Suprapubic skin (tissue), 4 donors: ENCODE data around the gene CMTM1. TPM values are rescaled to one million over a fixed set of nuclear protein-coding genes. Genes with fewer than 3 reads are reported as not detected.

ENCODE experiments used
- DNase-seq, 2 donors: peaks; one replicate each; pipeline ENCODE4 v3.0.0-alpha.2; 2019; ENCODE audit warnings: low spot score in 2 of 2
- H3K27ac ChIP-seq: fragments of 200-600 bp; sonication (generic); one replicate; pipeline ENCODE4 v1.5.1; 2019
- H3K27me3 ChIP-seq: fragments of 200-600 bp; sonication (generic); one replicate; pipeline ENCODE4 v1.5.1; 2019
- H3K36me3 ChIP-seq: fragments of 200-600 bp; sonication (generic); one replicate; pipeline ENCODE4 v1.5.1; 2019
- H3K4me1 ChIP-seq: fragments of 200-600 bp; sonication (generic); one replicate; pipeline ENCODE4 v1.5.1; 2019
- H3K4me3 ChIP-seq: fragments of 200-600 bp; sonication (generic); one replicate; pipeline ENCODE4 v1.5.1; 2019; ENCODE audit warnings: mild to moderate bottlenecking
- H3K9me3 ChIP-seq: fragments of 200-600 bp; sonication (generic); one replicate; pipeline ENCODE4 v1.5.1; 2019
- EP300 ChIP-seq: sonication (generic); formaldehyde crosslinking; IDR thresholded peaks from one replicate; pipeline ENCODE4 v1.6.1; 2017; ENCODE audit warnings: antibody characterized with exemption
- POLR2A ChIP-seq, 2 donors: fragments of 450-650 bp; IDR thresholded peaks; one replicate each; pipeline ENCODE4 v1.6.1; 2017; ENCODE audit warnings: antibody characterized with exemption in 2 of 2, mild to moderate bottlenecking in 2 of 2, moderate library complexity in 2 of 2
- POLR2AphosphoS5 ChIP-seq, 3 donors: sonication (generic); formaldehyde crosslinking; IDR thresholded peaks; one replicate each; pipeline ENCODE4 v1.6.1; 2017; ENCODE audit warnings: antibody characterized with exemption in 3 of 3
- WGBS: methylation state at CpG from one replicate; pipeline ENCODE4 v1.1.5; 2018; 5-methylcytosine and 5-hydroxymethylcytosine counted together
- total RNA-seq, 4 donors: library from RNA; depleted of rRNA; stranded (reverse); fragments of >200 nt; gene quantifications; one replicate each; pipeline ENCODE4 v1.1.0, GENCODE V29; 2016
- TF ChIP-seq, protein P1 (sequence below), 2 donors: fragments of 200-600 bp in 1 of 2; fragments of 450-650 bp in 1 of 2; sonication (generic) in 1 of 2; IDR thresholded peaks; one replicate each; pipeline ENCODE4 v1.5.1; 2016 to 2019; ENCODE audit warnings: antibody characterized with exemption in 2 of 2, mild to moderate bottlenecking in 1 of 2, moderate library complexity in 1 of 2

The CMTM1 gene
- total RNA-seq, 4 donors from 2014 or later: 0.97 to 1.6 (median 1.5) TPM

DNA sequence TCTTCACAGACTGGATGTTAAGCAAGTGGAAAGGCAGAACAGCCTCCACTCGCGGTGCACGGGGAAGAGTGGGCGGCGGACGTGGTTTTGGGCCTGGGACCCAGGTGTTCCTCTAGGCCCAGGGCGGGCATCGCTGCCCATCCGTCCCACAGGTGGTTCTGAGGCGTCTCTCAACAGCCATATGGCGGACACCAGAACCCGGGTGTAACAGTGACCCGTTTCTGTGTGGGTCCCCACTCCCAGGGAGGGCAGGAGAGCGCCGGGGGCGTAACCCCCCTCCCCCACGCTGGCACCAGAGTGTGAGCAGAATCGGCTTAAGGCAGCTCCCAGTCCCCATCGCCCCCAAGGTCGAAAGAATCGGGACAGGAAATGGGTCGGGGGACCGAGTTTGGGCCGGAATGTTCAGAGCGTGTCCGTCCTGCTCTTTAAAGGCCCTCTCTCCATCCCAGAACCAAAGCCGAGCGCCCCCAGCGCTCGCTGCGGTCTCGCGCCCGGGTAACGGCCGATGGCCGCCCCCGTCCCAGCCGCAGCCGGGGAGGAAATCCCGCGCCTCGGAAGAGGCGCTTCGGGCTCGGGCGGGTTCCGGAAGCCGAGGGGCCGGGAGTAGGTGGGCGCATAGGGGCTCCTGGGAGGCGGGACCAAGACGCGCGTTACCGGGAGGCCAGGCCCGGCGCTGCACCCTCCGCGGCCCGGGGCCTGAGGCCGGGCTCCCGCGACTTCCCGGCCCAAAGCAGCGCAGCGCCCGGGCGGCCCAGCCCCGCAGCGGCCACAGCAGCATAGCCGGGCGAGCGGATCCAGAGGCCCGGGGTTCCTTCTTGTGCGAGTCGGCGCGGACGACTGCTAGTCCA, 16.7 kb upstream of the CMTM1 start, which contains the start of gene TK2:
TSS of gene TK2 (minus strand) at position 839 of the 848 bp plus-strand sequence. CDS start at position 778, 61 bp downstream.
- TF ChIP-seq POLR2AphosphoS5 (IDR thresholded peaks at IDR 0.05): no peak
- TF ChIP-seq POLR2A (IDR thresholded peaks at IDR 0.05): peak in 1 of 2 donors; percentile 72
- Histone ChIP-seq H3K36me3 (peaks cover 7% of the 10 kb centered on the region), H3K4me1 (peaks cover 56% of the 10 kb centered on the region), H3K4me3 (peak within 1 kb of the TSS; percentile 71), H3K27ac (peak within 1 kb of the TSS; percentile 92), H3K27me3 (no peaks in the 10 kb centered on the region), H3K9me3 (no peaks in the 10 kb centered on the region)
- peak; percentile 76 to 86 for DNase-seq
- WGBS: 26% methylated on average over 3 of the region's 80 CpGs

DNA sequence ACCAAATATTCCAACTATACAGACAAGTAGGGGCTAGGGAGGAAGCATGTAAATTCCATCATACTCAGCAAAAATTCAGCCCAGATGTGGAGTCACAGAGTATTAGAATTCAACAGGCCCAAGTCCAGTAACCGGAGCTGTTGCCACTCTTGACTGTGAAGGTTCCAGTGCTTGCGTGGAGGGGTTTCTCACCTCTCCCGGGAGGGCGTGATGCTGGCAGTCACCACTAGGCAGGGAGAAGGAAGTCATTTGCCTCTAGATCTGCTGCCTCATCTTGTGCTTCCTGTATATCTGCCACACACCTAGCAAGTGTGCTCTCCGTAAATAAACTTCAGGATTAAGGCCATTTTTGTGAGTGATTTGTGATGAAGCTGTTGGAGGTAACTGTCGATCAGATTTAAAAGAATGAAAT, 14.9 kb upstream of the CMTM1 start:
- TF ChIP-seq POLR2A (IDR thresholded peaks at IDR 0.05): no peak
- no peak for TF ChIP-seq EP300
- TF ChIP-seq, protein P1, sequence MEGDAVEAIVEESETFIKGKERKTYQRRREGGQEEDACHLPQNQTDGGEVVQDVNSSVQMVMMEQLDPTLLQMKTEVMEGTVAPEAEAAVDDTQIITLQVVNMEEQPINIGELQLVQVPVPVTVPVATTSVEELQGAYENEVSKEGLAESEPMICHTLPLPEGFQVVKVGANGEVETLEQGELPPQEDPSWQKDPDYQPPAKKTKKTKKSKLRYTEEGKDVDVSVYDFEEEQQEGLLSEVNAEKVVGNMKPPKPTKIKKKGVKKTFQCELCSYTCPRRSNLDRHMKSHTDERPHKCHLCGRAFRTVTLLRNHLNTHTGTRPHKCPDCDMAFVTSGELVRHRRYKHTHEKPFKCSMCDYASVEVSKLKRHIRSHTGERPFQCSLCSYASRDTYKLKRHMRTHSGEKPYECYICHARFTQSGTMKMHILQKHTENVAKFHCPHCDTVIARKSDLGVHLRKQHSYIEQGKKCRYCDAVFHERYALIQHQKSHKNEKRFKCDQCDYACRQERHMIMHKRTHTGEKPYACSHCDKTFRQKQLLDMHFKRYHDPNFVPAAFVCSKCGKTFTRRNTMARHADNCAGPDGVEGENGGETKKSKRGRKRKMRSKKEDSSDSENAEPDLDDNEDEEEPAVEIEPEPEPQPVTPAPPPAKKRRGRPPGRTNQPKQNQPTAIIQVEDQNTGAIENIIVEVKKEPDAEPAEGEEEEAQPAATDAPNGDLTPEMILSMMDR (IDR thresholded peaks at IDR 0.05): peak in 1 of 2 donors; percentile 15
- DNase-seq: no peak
- Histone ChIP-seq H3K4me1 (peaks cover 62% of the 10 kb centered on the region), H3K27ac (peak overlapping the region; percentile 88), H3K36me3 (no peaks in the 10 kb centered on the region), H3K4me3 (peak overlapping the region; percentile 56), H3K27me3 (no peaks in the 10 kb centered on the region), H3K9me3 (no peaks in the 10 kb centered on the region)
- 25% methylated on average over 6 of the region's 6 CpGs for WGBS

DNA sequence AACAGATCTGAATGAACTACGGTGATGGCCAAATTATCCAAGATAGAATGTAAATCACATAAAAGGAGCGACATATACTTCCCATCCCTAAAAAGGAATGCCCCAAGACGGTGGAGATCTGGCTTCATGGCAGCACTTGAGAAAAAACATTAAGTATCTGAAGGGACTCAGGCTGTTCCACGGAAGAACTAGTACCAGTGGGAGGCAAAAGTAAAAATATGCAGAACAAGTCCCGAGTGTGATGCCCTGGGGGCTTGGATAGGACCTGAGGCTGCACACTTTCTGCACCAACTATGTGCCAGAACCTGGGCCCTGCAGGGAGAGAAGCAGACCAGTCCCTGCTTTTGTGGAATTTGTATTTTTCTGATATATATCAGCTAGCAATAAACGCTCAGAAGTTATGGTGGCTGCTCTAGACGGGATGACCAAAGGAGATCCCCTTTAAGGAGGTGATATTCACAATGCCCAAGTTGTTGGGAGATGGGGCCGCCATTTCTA, 14.4 kb upstream of the CMTM1 start:
- no peak for TF ChIP-seq POLR2A (IDR thresholded peaks at IDR 0.05)
- TF ChIP-seq, protein P1 (IDR thresholded peaks at IDR 0.05): no peak
- no peak for TF ChIP-seq POLR2AphosphoS5 (IDR thresholded peaks at IDR 0.05)
- TF ChIP-seq EP300: no peak
- H3K27me3 ChIP-seq: no peaks in the 10 kb centered on the region
- no peak for DNase-seq
- H3K4me3 ChIP-seq: peak overlapping the region; percentile 56
- peak overlapping the region; percentile 88 for H3K27ac ChIP-seq
- H3K36me3 ChIP-seq: no peaks in the 10 kb centered on the region
- no peaks in the 10 kb centered on the region for H3K9me3 ChIP-seq
- WGBS: 21% methylated on average over 8 of the region's 8 CpGs
- peaks cover 62% of the 10 kb centered on the region for H3K4me1 ChIP-seq

- 8% methylated on average over 40 of the region's 63 CpGs for WGBS
- Histone ChIP-seq H3K4me3 (peak within 1 kb of the TSS; percentile 56), H3K27me3 (no peaks in the 10 kb centered on the region), H3K27ac (peak within 1 kb of the TSS; percentile 88), H3K9me3 (no peaks in the 10 kb centered on the region), H3K4me1 (peaks cover 61% of the 10 kb centered on the region), H3K36me3 (peaks cover 3% of the 10 kb centered on the region)
- peak; percentile 89 to 96 for DNase-seq
- peak in 2 of 3 donors; percentile 22 to 51 for TF ChIP-seq POLR2AphosphoS5 (IDR thresholded peaks at IDR 0.05)
- TF ChIP-seq, protein P1 (IDR thresholded peaks at IDR 0.05): no peak
- TF ChIP-seq POLR2A (IDR thresholded peaks at IDR 0.05): peak in 1 of 2 donors; percentile 65
- TF ChIP-seq EP300: no peak
Observed at GRCh38 chr16:66552286-66553177, 13.7 kb upstream of the CMTM1 start, which contains the start of gene CKLF. CKLF (plus strand) TSS chr16:66552576; CDS start chr16:66552716, 140 bp downstream.

DNA sequence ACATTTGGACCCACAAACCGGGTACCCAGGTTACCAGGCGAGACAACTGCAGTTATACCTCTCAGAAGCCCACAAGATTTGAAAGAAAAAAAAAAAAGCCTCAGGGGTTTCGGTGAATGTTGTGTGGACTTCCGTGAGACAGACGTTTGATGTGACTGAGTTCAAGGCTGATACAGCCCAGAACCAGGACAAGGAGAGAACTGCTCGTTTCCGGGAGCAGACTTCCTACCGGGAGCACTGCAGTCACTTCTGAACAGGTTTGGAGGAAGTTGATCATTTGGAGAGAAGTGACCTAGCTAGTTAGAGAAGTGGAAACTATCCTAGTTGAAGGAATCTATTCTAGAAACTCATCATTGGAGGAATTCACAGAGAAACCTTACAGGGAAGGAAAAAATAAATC, 13.0 kb upstream of the CMTM1 start:
- no peak for TF ChIP-seq EP300
- TF ChIP-seq POLR2A (IDR thresholded peaks at IDR 0.05): no peak
- TF ChIP-seq, protein P1 (IDR thresholded peaks at IDR 0.05): no peak
- no peak for TF ChIP-seq POLR2AphosphoS5 (IDR thresholded peaks at IDR 0.05)
- Histone ChIP-seq H3K9me3 (no peaks in the 10 kb centered on the region), H3K27ac (no peak overlapping the region), H3K36me3 (peaks cover 3% of the 10 kb centered on the region), H3K4me1 (peaks cover 54% of the 10 kb centered on the region), H3K27me3 (no peaks in the 10 kb centered on the region), H3K4me3 (peak overlapping the region; percentile 56)
- WGBS: 19% methylated on average over 8 of the region's 8 CpGs
- DNase-seq: no peak
